Bronchial epithelial cell (primary cell): ENCODE data around the gene NEK3. TPM values are rescaled to one million over a fixed set of nuclear protein-coding genes. Genes with fewer than 3 reads are reported as not detected.
"Not testable (repeated sequence)": the region's sequence is repeated elsewhere in the genome, so short reads cannot be mapped to it uniquely, and the experiment has no call there.

Source experiments
- DNase-seq: peaks from one replicate; pipeline ENCODE4 v3.0.0-alpha.2; 2010; ENCODE audit warnings: low read depth
- FAIRE-seq: peaks from 2 replicates; lab custom pipeline; 2011; peaks lifted over from hg19 to GRCh38; lab: Jason Lieb, UNC
- H3K27me3 ChIP-seq: 2 replicates; pipeline ENCODE4 v1.5.1; 2011; ENCODE audit warnings: low read length; ENCODE audit not compliant: control insufficient read depth, insufficient read depth
- H3K36me3 ChIP-seq: 2 replicates; pipeline ENCODE4 v1.5.1; 2011; ENCODE audit warnings: low read length; ENCODE audit not compliant: control insufficient read depth, insufficient read depth
- H3K4me3 ChIP-seq: 2 replicates; pipeline ENCODE4 v1.5.1; 2011; ENCODE audit warnings: mild to moderate bottlenecking, low read depth, low read length, control low read depth
- total RNA-seq: library from RNA; depleted of rRNA; stranded (reverse); fragments of >200 nt; gene quantifications from 2 replicates; pipeline ENCODE4 v1.2.1, GENCODE V29; 2014
- TF ChIP-seq, protein P1 (sequence below): IDR thresholded peaks from 2 replicates; pipeline ENCODE4 v1.5.1; 2011; ENCODE audit warnings: mild to moderate bottlenecking, moderate library complexity, low read length, control low read depth, inconsistent platforms; ENCODE audit not compliant: insufficient read depth, severe bottlenecking

Gene NEK3
- total RNA-seq, 1 donor from 2014 or later, result 6.8 TPM

DNA sequence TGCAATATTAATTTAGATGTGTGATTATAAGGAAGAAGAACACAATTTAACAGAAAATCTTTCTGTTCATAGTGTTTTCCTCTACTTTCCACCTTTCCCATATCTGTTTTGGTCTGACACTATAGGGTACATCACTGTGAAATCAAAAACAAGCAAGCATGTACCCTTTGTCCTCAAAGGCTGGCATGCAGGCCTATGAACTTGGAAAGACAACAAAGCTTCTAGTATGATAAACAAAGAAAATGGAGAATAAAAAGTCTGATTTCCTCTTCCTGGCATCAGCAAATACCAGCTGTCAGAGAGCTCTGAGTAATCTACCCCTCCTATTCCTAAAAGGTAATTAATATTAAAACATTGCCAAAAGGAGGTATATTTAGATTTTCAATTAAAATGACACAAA, 5.6 kb upstream of the NEK3 start:
- Histone ChIP-seq H3K27me3 (no peaks in the 10 kb centered on the region), H3K36me3 (peaks cover 2% of the 10 kb centered on the region), H3K4me3 (no peak overlapping the region)
- FAIRE-seq (no peak), DNase-seq (no peak)
- TF ChIP-seq, protein P1, sequence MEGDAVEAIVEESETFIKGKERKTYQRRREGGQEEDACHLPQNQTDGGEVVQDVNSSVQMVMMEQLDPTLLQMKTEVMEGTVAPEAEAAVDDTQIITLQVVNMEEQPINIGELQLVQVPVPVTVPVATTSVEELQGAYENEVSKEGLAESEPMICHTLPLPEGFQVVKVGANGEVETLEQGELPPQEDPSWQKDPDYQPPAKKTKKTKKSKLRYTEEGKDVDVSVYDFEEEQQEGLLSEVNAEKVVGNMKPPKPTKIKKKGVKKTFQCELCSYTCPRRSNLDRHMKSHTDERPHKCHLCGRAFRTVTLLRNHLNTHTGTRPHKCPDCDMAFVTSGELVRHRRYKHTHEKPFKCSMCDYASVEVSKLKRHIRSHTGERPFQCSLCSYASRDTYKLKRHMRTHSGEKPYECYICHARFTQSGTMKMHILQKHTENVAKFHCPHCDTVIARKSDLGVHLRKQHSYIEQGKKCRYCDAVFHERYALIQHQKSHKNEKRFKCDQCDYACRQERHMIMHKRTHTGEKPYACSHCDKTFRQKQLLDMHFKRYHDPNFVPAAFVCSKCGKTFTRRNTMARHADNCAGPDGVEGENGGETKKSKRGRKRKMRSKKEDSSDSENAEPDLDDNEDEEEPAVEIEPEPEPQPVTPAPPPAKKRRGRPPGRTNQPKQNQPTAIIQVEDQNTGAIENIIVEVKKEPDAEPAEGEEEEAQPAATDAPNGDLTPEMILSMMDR, result no peak

DNA sequence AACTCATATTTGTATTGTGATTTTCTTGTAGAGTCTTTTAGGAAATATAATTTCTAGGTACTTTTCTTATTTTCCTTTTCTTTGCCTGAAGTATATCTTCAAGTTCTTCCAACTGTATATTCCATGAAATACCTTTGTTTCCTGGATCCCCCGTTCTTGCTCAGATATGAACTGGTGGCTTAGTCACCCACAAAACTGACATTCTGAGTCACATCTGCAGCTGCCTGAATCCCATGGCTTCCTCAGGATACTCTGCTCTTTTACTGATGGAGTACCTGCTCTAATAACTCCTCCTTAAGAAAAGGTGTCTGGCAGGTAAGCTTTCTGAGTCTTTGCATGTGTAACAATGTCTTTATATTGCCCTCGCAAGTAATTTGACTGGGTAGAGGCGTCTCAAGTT, 4.5 kb upstream of the NEK3 start:
- peak; percentile 44 for DNase-seq
- H3K4me3 ChIP-seq, H3K27me3 ChIP-seq, H3K36me3 ChIP-seq, FAIRE-seq: not testable (repeated sequence)

- Histone ChIP-seq H3K36me3 (no peaks in the 10 kb centered on the region), H3K27me3 (no peaks in the 10 kb centered on the region), H3K4me3 (no peak overlapping the region)
- TF ChIP-seq, protein P1, result no peak
- no peak for FAIRE-seq
- no peak for DNase-seq
Measured at GRCh38 chr13:52162279-52163101, 3.1 kb upstream of the NEK3 start.

- TF ChIP-seq, protein P1, result no peak
- Histone ChIP-seq H3K4me3 (no peak overlapping the region), H3K36me3 (no peaks in the 10 kb centered on the region), H3K27me3 (no peaks in the 10 kb centered on the region)
- DNase-seq (no peak), FAIRE-seq (no peak)
Measured at GRCh38 chr13:52161181-52161646, 1.8 kb upstream of the NEK3 start.

- DNase-seq (no peak), FAIRE-seq (no peak)
Measured at GRCh38 chr13:52160506-52160905, 1.1 kb upstream of the NEK3 start.

GRCh38 chr13:52160053-52160452, 656 bp upstream of the NEK3 start:
- Histone ChIP-seq H3K4me3 (no peak overlapping the region), H3K27me3 (no peaks in the 10 kb centered on the region), H3K36me3 (no peaks in the 10 kb centered on the region)
- no peak for DNase-seq
- FAIRE-seq, result no peak
- TF ChIP-seq, protein P1, result no peak

More at GRCh38 chr13:52160506-52160905, 1.1 kb upstream of the NEK3 start:
- TF ChIP-seq, protein P1, result no peak
- Histone ChIP-seq H3K36me3 (no peaks in the 10 kb centered on the region), H3K27me3 (no peaks in the 10 kb centered on the region), H3K4me3 (no peak overlapping the region)
